Effector memory CD4-positive, alpha-beta T cell (primary cell): ENCODE measurements around the gene FGGY.
"Not testable (repeated sequence)": the region's sequence is repeated elsewhere in the genome, so short reads cannot be mapped to it uniquely, and the experiment has no call there.

Experiments
- DNase-seq, 3 donors: peaks; one replicate each; pipeline ENCODE4 v3.0.0-alpha.2; 2020
- H3K27ac ChIP-seq: 2 replicates; pipeline ENCODE4 v1.7.0; 2013; ENCODE audit warnings: mild to moderate bottlenecking, low read length, moderate library complexity; ENCODE audit not compliant: insufficient read depth, poor library complexity, severe bottlenecking
- H3K27me3 ChIP-seq: replicated peaks from 2 replicates; pipeline ENCODE4 v1.7.0; 2013; ENCODE audit warnings: mild to moderate bottlenecking, low read length; ENCODE audit not compliant: insufficient read depth, control insufficient read depth, poor library complexity, severe bottlenecking
- H3K36me3 ChIP-seq: 2 replicates; pipeline ENCODE4 v1.7.0; 2013; ENCODE audit warnings: mild to moderate bottlenecking, low read length, moderate library complexity; ENCODE audit not compliant: control insufficient read depth, insufficient read depth
- H3K4me1 ChIP-seq: 2 replicates; pipeline ENCODE4 v1.7.0; 2013; ENCODE audit warnings: low read length, mild to moderate bottlenecking; ENCODE audit not compliant: control insufficient read depth, insufficient read depth, poor library complexity, severe bottlenecking
- H3K4me3 ChIP-seq: 2 replicates; pipeline ENCODE4 v1.7.0; 2013; ENCODE audit warnings: low read length, low read depth, mild to moderate bottlenecking; ENCODE audit not compliant: insufficient read depth, poor library complexity, severe bottlenecking
- H3K9me3 ChIP-seq: 2 replicates; pipeline ENCODE4 v1.7.0; 2013; ENCODE audit warnings: mild to moderate bottlenecking, low read length, moderate library complexity; ENCODE audit not compliant: control insufficient read depth

Gene FGGY

GRCh38 chr1:59556802-59557548 is 260.1 kb downstream of the FGGY start:
- no peak overlapping the region for H3K4me3 ChIP-seq
- DNase-seq, result no peak
- no peaks in the 10 kb centered on the region for H3K9me3 ChIP-seq
- no peaks in the 10 kb centered on the region for H3K27me3 ChIP-seq
- no peak overlapping the region for H3K27ac ChIP-seq
- no peaks in the 10 kb centered on the region for H3K36me3 ChIP-seq
- no peaks in the 10 kb centered on the region for H3K4me1 ChIP-seq

- no peaks in the 10 kb centered on the region for H3K36me3 ChIP-seq
- DNase-seq, result no peak
- no peaks in the 10 kb centered on the region for H3K27me3 ChIP-seq
Observed at GRCh38 chr1:59557549-59557885, 260.6 kb downstream of the FGGY start.

GRCh38 chr1:59558580-59558979 is 261.7 kb downstream of the FGGY start:
- not testable (repeated sequence) for H3K27me3 ChIP-seq, H3K36me3 ChIP-seq, H3K9me3 ChIP-seq, H3K4me3 ChIP-seq, H3K4me1 ChIP-seq, H3K27ac ChIP-seq, DNase-seq

More at GRCh38 chr1:59557549-59557885, 260.6 kb downstream of the FGGY start:
- Histone ChIP-seq H3K4me3 (no peak overlapping the region), H3K9me3 (no peaks in the 10 kb centered on the region), H3K27ac (no peak overlapping the region), H3K4me1 (no peaks in the 10 kb centered on the region)

GRCh38 chr1:59560807-59561450 is 264.0 kb downstream of the FGGY start:
- Histone ChIP-seq H3K27me3 (no peaks in the 10 kb centered on the region), H3K36me3 (no peaks in the 10 kb centered on the region), H3K9me3 (no peaks in the 10 kb centered on the region), H3K4me3 (no peak overlapping the region), H3K4me1 (no peaks in the 10 kb centered on the region), H3K27ac (no peak overlapping the region)
- no peak for DNase-seq

GRCh38 chr1:59561796-59562195 is 264.9 kb downstream of the FGGY start:
- Histone ChIP-seq H3K36me3 (no peaks in the 10 kb centered on the region), H3K4me1 (no peaks in the 10 kb centered on the region), H3K9me3 (no peaks in the 10 kb centered on the region), H3K27ac (no peak overlapping the region), H3K4me3 (no peak overlapping the region), H3K27me3 (no peaks in the 10 kb centered on the region)
- no peak for DNase-seq

GRCh38 chr1:59564192-59564891 is 267.4 kb downstream of the FGGY start:
- no peak overlapping the region for H3K27ac ChIP-seq
- no peaks in the 10 kb centered on the region for H3K4me1 ChIP-seq
- H3K9me3 ChIP-seq, result no peaks in the 10 kb centered on the region
- no peak overlapping the region for H3K4me3 ChIP-seq
- DNase-seq, result no peak
- no peaks in the 10 kb centered on the region for H3K36me3 ChIP-seq
- H3K27me3 ChIP-seq, result no peaks in the 10 kb centered on the region

- Histone ChIP-seq H3K4me1 (peaks cover 7% of the 10 kb centered on the region), H3K36me3 (no peaks in the 10 kb centered on the region), H3K27me3 (no peaks in the 10 kb centered on the region), H3K4me3 (no peak overlapping the region), H3K27ac (no peak overlapping the region), H3K9me3 (no peaks in the 10 kb centered on the region)
- no peak for DNase-seq
Observed at GRCh38 chr1:59565611-59566410, 268.9 kb downstream of the FGGY start.

- Histone ChIP-seq H3K9me3 (no peaks in the 10 kb centered on the region), H3K36me3 (no peaks in the 10 kb centered on the region), H3K4me1 (peaks cover 9% of the 10 kb centered on the region), H3K27me3 (no peaks in the 10 kb centered on the region), H3K4me3 (no peak overlapping the region), H3K27ac (no peak overlapping the region)
- DNase-seq, result no peak
Observed at GRCh38 chr1:59568158-59568935, 271.5 kb downstream of the FGGY start.

GRCh38 chr1:59569198-59569597 is 272.3 kb downstream of the FGGY start:
- Histone ChIP-seq H3K27ac (no peak overlapping the region), H3K4me1 (peaks cover 9% of the 10 kb centered on the region), H3K4me3 (no peak overlapping the region), H3K36me3 (no peaks in the 10 kb centered on the region), H3K9me3 (no peaks in the 10 kb centered on the region), H3K27me3 (no peaks in the 10 kb centered on the region)
- DNase-seq, result no peak
